ENCODE data around the gene DCDC2. TPM values are rescaled to one million over a fixed set of nuclear protein-coding genes. Genes with fewer than 3 reads are reported as not detected.
"Not testable (repeated sequence)": the region's sequence is repeated elsewhere in the genome, so short reads cannot be mapped to it uniquely, and the experiment has no call there.

The DCDC2 gene
- total RNA-seq, 1 experiment from 2014 or later: 0.08 TPM

GRCh38 chr6:24287239-24287638 is 70.6 kb downstream of the DCDC2 start:
- H3K4me3 ChIP-seq: no peak overlapping the region
- no peaks in the 10 kb centered on the region for H3K36me3 ChIP-seq
- H3K4me1 ChIP-seq (replicated peaks): no peaks in the 10 kb centered on the region; the same call in 1 of the 2 replicates
- H3K27me3 ChIP-seq (replicated peaks): no peaks in the 10 kb centered on the region
- H3K9me3 ChIP-seq (replicated peaks): no peaks in the 10 kb centered on the region
- no peak overlapping the region for H3K27ac ChIP-seq
- no peak for DNase-seq (ENCODE audit: low read depth in 1 of 2, low spot score in 2 of 2)

GRCh38 chr6:24284006-24284405 is 73.9 kb downstream of the DCDC2 start:
- Histone ChIP-seq H3K4me3 (no peak overlapping the region), H3K36me3 (no peaks in the 10 kb centered on the region), H3K9me3 (replicated peaks) (no peaks in the 10 kb centered on the region), H3K27ac (no peak overlapping the region), H3K27me3 (replicated peaks) (no peaks in the 10 kb centered on the region), H3K4me1 (replicated peaks) (no peaks in the 10 kb centered on the region; the same call in 1 of the 2 replicates)
- DNase-seq (ENCODE audit: low read depth in 1 of 2, low spot score in 2 of 2): no peak

- Histone ChIP-seq H3K27me3 (replicated peaks) (no peaks in the 10 kb centered on the region), H3K9me3 (replicated peaks) (no peaks in the 10 kb centered on the region), H3K36me3 (no peaks in the 10 kb centered on the region), H3K4me3 (no peak overlapping the region), H3K27ac (no peak overlapping the region), H3K4me1 (replicated peaks) (no peaks in the 10 kb centered on the region; the same call in 1 of the 2 replicates)
- peak; percentile 56 to 74 for DNase-seq (ENCODE audit: low read depth in 1 of 2, low spot score in 2 of 2)
These were observed 74.5 kb downstream of the DCDC2 start for GRCh38 chr6:24283043-24283985.

GRCh38 chr6:24274441-24275083 is 83.3 kb downstream of the DCDC2 start:
- peak in 1 of 2 experiments; percentile 1 for DNase-seq (ENCODE audit: low read depth in 1 of 2, low spot score in 2 of 2)
- Histone ChIP-seq H3K9me3 (replicated peaks) (no peaks in the 10 kb centered on the region), H3K27ac (no peak overlapping the region), H3K27me3 (replicated peaks) (0 out of 2 replicates have a peak, but pooled peaks cover 2% of the 10 kb centered on the region), H3K4me3 (no peak overlapping the region), H3K36me3 (no peaks in the 10 kb centered on the region), H3K4me1 (replicated peaks) (no peaks in the 10 kb centered on the region)

- H3K4me1 ChIP-seq (replicated peaks): no peaks in the 10 kb centered on the region
- H3K36me3 ChIP-seq: no peaks in the 10 kb centered on the region
- H3K27me3 ChIP-seq (replicated peaks): 0 out of 2 replicates have a peak, but pooled peaks cover 2% of the 10 kb centered on the region
- H3K4me3 ChIP-seq: no peak overlapping the region
- H3K9me3 ChIP-seq (replicated peaks): no peaks in the 10 kb centered on the region
- H3K27ac ChIP-seq: no peak overlapping the region
- DNase-seq (ENCODE audit: low read depth in 1 of 2, low spot score in 2 of 2): no peak
These were observed 84.6 kb downstream of the DCDC2 start for GRCh38 chr6:24273096-24273870.

GRCh38 chr6:24272553-24272952 is 85.3 kb downstream of the DCDC2 start:
- no peak overlapping the region for H3K4me3 ChIP-seq
- H3K9me3 ChIP-seq (replicated peaks): no peaks in the 10 kb centered on the region
- no peaks in the 10 kb centered on the region for H3K36me3 ChIP-seq
- no peak for DNase-seq (ENCODE audit: low read depth in 1 of 2, low spot score in 2 of 2)
- no peaks in the 10 kb centered on the region for H3K4me1 ChIP-seq (replicated peaks)
- H3K27me3 ChIP-seq (replicated peaks): 0 out of 2 replicates have a peak, but pooled peaks cover 2% of the 10 kb centered on the region
- H3K27ac ChIP-seq: no peak overlapping the region

- no peaks in the 10 kb centered on the region for H3K4me1 ChIP-seq (replicated peaks)
- no peak overlapping the region for H3K4me3 ChIP-seq
- no peak for DNase-seq (ENCODE audit: low read depth in 1 of 2, low spot score in 2 of 2)
These were observed 85.7 kb downstream of the DCDC2 start for GRCh38 chr6:24272148-24272547.

GRCh38 chr6:24270011-24270410 is 87.8 kb downstream of the DCDC2 start:
- Histone ChIP-seq H3K27ac (no peak overlapping the region), H3K27me3 (replicated peaks) (0 out of 2 replicates have a peak, but pooled peaks cover 2% of the 10 kb centered on the region), H3K36me3 (no peaks in the 10 kb centered on the region), H3K4me3 (no peak overlapping the region), H3K9me3 (replicated peaks) (no peaks in the 10 kb centered on the region), H3K4me1 (replicated peaks) (no peaks in the 10 kb centered on the region)
- DNase-seq (ENCODE audit: low read depth in 1 of 2, low spot score in 2 of 2): no peak

More at GRCh38 chr6:24272148-24272547, 85.7 kb downstream of the DCDC2 start:
- Histone ChIP-seq H3K27me3 (replicated peaks) (0 out of 2 replicates have a peak, but pooled peaks cover 2% of the 10 kb centered on the region), H3K27ac (no peak overlapping the region), H3K36me3 (no peaks in the 10 kb centered on the region), H3K9me3 (replicated peaks) (no peaks in the 10 kb centered on the region)

GRCh38 chr6:24258214-24258613 is 99.6 kb downstream of the DCDC2 start:
- not testable (repeated sequence) for DNase-seq (ENCODE audit: low read depth in 1 of 2, low spot score in 2 of 2); H3K27me3 ChIP-seq (replicated peaks); H3K36me3 ChIP-seq; H3K4me3 ChIP-seq; H3K4me1 ChIP-seq (replicated peaks); H3K27ac ChIP-seq; H3K9me3 ChIP-seq (replicated peaks)

GRCh38 chr6:24257282-24257681 is 100.6 kb downstream of the DCDC2 start:
- H3K27me3 ChIP-seq (replicated peaks): no peaks in the 10 kb centered on the region
- no peak overlapping the region for H3K27ac ChIP-seq
- no peaks in the 10 kb centered on the region for H3K9me3 ChIP-seq (replicated peaks)
- H3K4me1 ChIP-seq (replicated peaks): no peaks in the 10 kb centered on the region
- no peak overlapping the region for H3K4me3 ChIP-seq
- DNase-seq (ENCODE audit: low read depth in 1 of 2, low spot score in 2 of 2): no peak
- H3K36me3 ChIP-seq: no peaks in the 10 kb centered on the region

- no peak overlapping the region for H3K4me3 ChIP-seq
- no peaks in the 10 kb centered on the region for H3K36me3 ChIP-seq
- H3K4me1 ChIP-seq (replicated peaks): no peaks in the 10 kb centered on the region
- no peaks in the 10 kb centered on the region for H3K27me3 ChIP-seq (replicated peaks)
- H3K27ac ChIP-seq: no peak overlapping the region
- no peak for DNase-seq (ENCODE audit: low read depth in 1 of 2, low spot score in 2 of 2)
- no peaks in the 10 kb centered on the region for H3K9me3 ChIP-seq (replicated peaks)
These were observed 102.2 kb downstream of the DCDC2 start for GRCh38 chr6:24255676-24256075.

GRCh38 chr6:24253360-24253759 is 104.5 kb downstream of the DCDC2 start:
- H3K4me3 ChIP-seq: no peak overlapping the region
- DNase-seq (ENCODE audit: low read depth in 1 of 2, low spot score in 2 of 2): no peak
- no peaks in the 10 kb centered on the region for H3K9me3 ChIP-seq (replicated peaks)
- no peak overlapping the region for H3K27ac ChIP-seq
- no peaks in the 10 kb centered on the region for H3K36me3 ChIP-seq
- no peaks in the 10 kb centered on the region for H3K4me1 ChIP-seq (replicated peaks)
- no peaks in the 10 kb centered on the region for H3K27me3 ChIP-seq (replicated peaks)

- no peak overlapping the region for H3K27ac ChIP-seq
- DNase-seq (ENCODE audit: low read depth in 1 of 2, low spot score in 2 of 2): no peak
- no peaks in the 10 kb centered on the region for H3K9me3 ChIP-seq (replicated peaks)
- H3K4me3 ChIP-seq: no peak overlapping the region
- H3K36me3 ChIP-seq: no peaks in the 10 kb centered on the region
- no peaks in the 10 kb centered on the region for H3K27me3 ChIP-seq (replicated peaks)
- H3K4me1 ChIP-seq (replicated peaks): no peaks in the 10 kb centered on the region
These were observed 105.6 kb downstream of the DCDC2 start for GRCh38 chr6:24252280-24252679.
